DOHH2 (cell line): Measurements from ENCODE around the gene IL1RL2.

Experiments
- CTCF ChIP-seq: fragments of 200-600 bp; sonication (generic); IDR thresholded peaks from one replicate; pipeline ENCODE4 v1.5.1; 2014; ENCODE audit warnings: antibody characterized with exemption, mild to moderate bottlenecking, low read depth, low read length; ENCODE audit not compliant: poor library complexity, severe bottlenecking
- EZH2phosphoT487 ChIP-seq: fragments of 200-600 bp; sonication (generic); IDR thresholded peaks from 2 replicates; pipeline ENCODE4 v1.6.1; 2017; ENCODE audit warnings: borderline replicate concordance, mild to moderate bottlenecking, antibody characterized with exemption, low read length, moderate library complexity, mixed read lengths

DNA sequence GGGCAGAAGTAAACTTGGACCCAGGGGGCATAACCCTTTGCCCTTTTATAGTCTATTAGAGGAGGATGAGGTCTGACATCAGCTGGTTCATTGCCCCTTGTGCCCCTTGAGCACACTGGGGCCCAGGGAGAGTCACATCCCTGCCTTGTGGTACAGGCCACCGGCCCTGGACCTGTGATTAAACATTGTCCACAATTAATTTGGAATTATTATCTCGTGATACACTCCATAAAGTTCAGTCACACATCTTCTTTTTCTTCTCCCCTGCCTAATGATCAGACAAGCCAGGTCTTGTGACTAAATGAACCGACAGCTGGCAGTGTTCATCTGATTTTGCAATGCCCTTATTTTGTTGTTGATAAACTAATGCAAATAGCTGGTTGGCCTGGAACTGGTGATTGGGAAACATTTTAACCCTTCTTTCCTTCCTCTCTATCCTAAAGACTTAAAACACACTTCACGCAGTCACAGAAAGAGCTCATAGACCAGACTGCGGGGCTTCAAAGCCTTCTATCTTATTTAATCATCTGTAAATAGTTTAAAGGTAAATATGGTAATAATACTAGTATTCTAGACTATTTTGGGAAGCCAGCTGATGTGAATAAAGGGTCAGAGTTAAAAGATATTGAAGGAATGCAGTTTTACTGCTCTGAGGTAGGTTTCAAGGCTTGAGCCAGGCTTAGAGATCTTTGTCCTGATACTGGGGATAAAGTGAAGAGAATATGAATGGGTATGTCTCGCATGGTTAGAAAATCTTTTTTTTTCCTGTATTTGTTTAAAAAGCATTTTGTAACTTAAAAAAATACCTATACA lies 30.9 kb upstream of the IL1RL2 start:
- TF ChIP-seq CTCF (no peak), EZH2phosphoT487 (no peak)
